CD14-positive monocyte (primary cell): ENCODE results near the gene CTNNA3. TPM values are rescaled to one million over a fixed set of nuclear protein-coding genes. Genes with fewer than 3 reads are reported as not detected.
A peak's percentile ranks its signal among the peaks of the same experiment; 100 is the strongest.

ENCODE experiments used
- DNase-seq, 3 donors: peaks; one replicate each; pipeline ENCODE4 v3.0.0-alpha.2; 2011 to 2022
- H2AFZ ChIP-seq: 2 replicates; pipeline ENCODE4 v1.6.0; 2012; ENCODE audit warnings: mild to moderate bottlenecking, low read depth, low read length, inconsistent platforms; ENCODE audit not compliant: insufficient read depth, poor library complexity, severe bottlenecking
- H3K27ac ChIP-seq, 2 donors: 1 replicate in 1 of 2; 2 replicates in 1 of 2; pipeline ENCODE4 v1.5.1; 2012 to 2013; ENCODE audit warnings: low read length in 2 of 2, control low read depth in 1 of 2, inconsistent platforms in 1 of 2, low read depth in 1 of 2, mild to moderate bottlenecking in 1 of 2
- H3K27me3 ChIP-seq, 2 donors: one replicate each; pipeline versions ENCODE4 v1.6.0 to v1.6.1; 2011 to 2013; ENCODE audit warnings: low read length in 2 of 2; ENCODE audit not compliant: control insufficient read depth in 2 of 2, insufficient read depth in 2 of 2
- H3K36me3 ChIP-seq, 2 donors: replicated peaks in 1 of 2; 1 replicate in 1 of 2; 2 replicates in 1 of 2; pipeline versions ENCODE4 v1.5.1 to v1.6.1; 2012 to 2013; ENCODE audit warnings: low read length in 2 of 2, control low read depth in 1 of 2, inconsistent platforms in 1 of 2, mild to moderate bottlenecking in 1 of 2; ENCODE audit not compliant: insufficient read depth in 2 of 2, control insufficient read depth in 1 of 2
- H3K4me1 ChIP-seq, 2 donors: 1 replicate in 1 of 2; 2 replicates in 1 of 2; pipeline versions ENCODE4 v1.5.1 to v1.6.1; 2012 to 2013; ENCODE audit warnings: low read length in 2 of 2, control low read depth in 1 of 2, inconsistent platforms in 1 of 2, mild to moderate bottlenecking in 1 of 2, moderate library complexity in 1 of 2; ENCODE audit not compliant: insufficient read depth in 2 of 2, control insufficient read depth in 1 of 2
- H3K4me2 ChIP-seq: replicated peaks from 2 replicates; pipeline ENCODE3; 2012; ENCODE audit warnings: low read length, moderate library complexity, mild to moderate bottlenecking; ENCODE audit not compliant: poor library complexity, severe bottlenecking; ENCODE audit errors: extremely low read depth
- H3K4me3 ChIP-seq, 3 experiments: fragments of 200-600 bp in 1 of 3; sonication (generic) in 1 of 3; replicated peaks in 1 of 3; 1 replicate in 2 of 3; 2 replicates in 1 of 3; pipeline ENCODE4 v1.5.1; 2011 to 2013; ENCODE audit warnings: low read length in 3 of 3, mild to moderate bottlenecking in 3 of 3, control low read depth in 2 of 3, low read depth in 2 of 3, inconsistent platforms in 1 of 3, moderate library complexity in 1 of 3
- H3K79me2 ChIP-seq: 2 replicates; pipeline ENCODE4 v1.6.0; 2012; ENCODE audit warnings: mild to moderate bottlenecking, control low read depth, inconsistent platforms, low read length, moderate library complexity; ENCODE audit not compliant: insufficient read depth
- H3K9ac ChIP-seq: 2 replicates; pipeline ENCODE4 v1.6.0; 2017; ENCODE audit warnings: low read length, mild to moderate bottlenecking; ENCODE audit not compliant: insufficient read depth, poor library complexity, severe bottlenecking
- H3K9me3 ChIP-seq, 2 donors: replicated peaks in 1 of 2; 1 replicate in 1 of 2; 2 replicates in 1 of 2; pipeline versions ENCODE4 v1.5.1 to v1.6.1; 2012 to 2013; ENCODE audit warnings: low read length in 2 of 2, control low read depth in 1 of 2; ENCODE audit not compliant: control insufficient read depth in 1 of 2, insufficient read depth in 1 of 2
- H4K20me1 ChIP-seq: 2 replicates; pipeline ENCODE4 v1.6.0; 2012; ENCODE audit warnings: mild to moderate bottlenecking, low read length, control low read depth, moderate library complexity; ENCODE audit not compliant: insufficient read depth
- H3K27ac Mint-ChIP-seq, 7 donors: one replicate each; pipeline ENCODE4 v1.8.0; 2020; ENCODE audit warnings: mild to moderate bottlenecking in 7 of 7, mixed read lengths in 7 of 7, moderate library complexity in 6 of 7, inconsistent platforms in 2 of 7
- H3K27me3 Mint-ChIP-seq, 3 donors: one replicate each; pipeline ENCODE4 v1.8.0; 2021 to 2022; ENCODE audit warnings: low read depth in 3 of 3, mild to moderate bottlenecking in 3 of 3, mixed read lengths in 3 of 3, moderate library complexity in 3 of 3, inconsistent platforms in 1 of 3
- H3K36me3 Mint-ChIP-seq, 2 donors: one replicate each; pipeline ENCODE4 v1.8.0; 2020; ENCODE audit warnings: mixed read lengths in 2 of 2, inconsistent platforms in 1 of 2, mild to moderate bottlenecking in 1 of 2
- H3K4me1 Mint-ChIP-seq: one replicate; pipeline ENCODE4 v1.8.0; 2020; ENCODE audit warnings: mild to moderate bottlenecking, mixed read lengths
- H3K4me3 Mint-ChIP-seq, 2 donors: one replicate each; pipeline ENCODE4 v1.8.0; 2020; ENCODE audit warnings: mild to moderate bottlenecking in 2 of 2, mixed read lengths in 2 of 2, moderate library complexity in 1 of 2
- H3K9me3 Mint-ChIP-seq, 7 donors: one replicate each; pipeline ENCODE4 v1.8.0; 2020 to 2022; ENCODE audit warnings: mixed read lengths in 7 of 7, mild to moderate bottlenecking in 6 of 7, moderate library complexity in 6 of 7, inconsistent platforms in 2 of 7
- WGBS: methylation state at CpG from one replicate; pipeline ENCODE4 v1.1.5; 2013; ENCODE audit warnings: missing lambda C conversion rate; ENCODE audit not compliant: insufficient coverage; 5-methylcytosine and 5-hydroxymethylcytosine counted together
- intact Hi-C, 2 donors: fragments of 100-400 bp; cut with micrococcal nuclease; formaldehyde crosslinking; loops; one replicate each; pipeline versions ENCODE4 v1.15.0 to v1.15.1; 2023
- polyA plus RNA-seq, 3 donors: library from polyadenylated mRNA; depleted of rRNA in 1 of 3; unstranded in 2 of 3; stranded (reverse) in 1 of 3; fragments of 300-500 nt in 2 of 3; fragments of >200 nt in 1 of 3; fragmentation: Illumina TruSeq in 2 of 3; gene quantifications; 1 replicate in 2 of 3; 2 replicates in 1 of 3; pipeline ENCODE4 v1.2.3, GENCODE V29; 2012 to 2021
- TF ChIP-seq, protein P1 (sequence below): fragments of 200-600 bp; IDR thresholded peaks from one replicate; pipeline ENCODE4 v1.8.0; 2022; ENCODE audit warnings: antibody characterized with exemption, mild to moderate bottlenecking

Gene CTNNA3
- polyA plus RNA-seq, 3 donors: not detected

DNA sequence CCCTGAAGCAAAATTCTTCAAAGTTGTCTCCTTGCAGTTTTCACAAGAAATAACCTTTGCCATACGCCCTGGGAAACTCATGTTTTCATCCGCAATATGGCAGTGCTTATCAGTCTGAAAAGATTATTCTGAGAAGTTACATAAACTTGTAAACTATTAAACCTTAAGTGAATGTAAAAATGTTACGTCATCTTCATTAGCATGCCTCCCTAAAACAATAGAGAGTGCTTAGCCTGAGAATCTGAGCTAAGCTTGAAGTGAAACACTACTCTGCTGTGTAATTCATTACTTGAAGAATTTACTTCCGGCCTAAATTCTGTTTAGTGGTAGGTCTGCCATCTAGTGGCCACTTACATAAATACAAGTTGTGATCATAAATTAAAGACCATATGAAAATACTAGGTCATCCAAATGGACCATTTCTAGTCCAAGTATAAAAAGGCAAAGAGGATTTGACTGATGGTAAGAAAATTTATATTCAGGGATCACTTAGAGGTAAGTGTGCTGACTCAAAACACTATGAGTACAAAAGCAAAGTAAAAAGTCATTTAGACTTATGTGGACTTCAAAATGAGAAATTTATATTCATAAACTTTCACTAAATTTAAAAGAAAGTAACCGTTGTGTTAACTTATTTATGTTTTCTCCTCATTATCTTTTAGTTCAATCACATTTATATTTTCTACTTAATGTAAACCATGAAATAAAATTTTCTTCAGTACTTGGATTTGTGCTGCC is 1515.2 kb downstream of the CTNNA3 start:
- H3K27me3 Mint-ChIP-seq: peaks cover 0 to 1% (median 0%) of the 10 kb centered on the region in 3 donors
- no peak overlapping the region for H3K27ac ChIP-seq
- no peak overlapping the region for H3K9ac ChIP-seq
- no peaks in the 10 kb centered on the region for H4K20me1 ChIP-seq
- H3K79me2 ChIP-seq: no peaks in the 10 kb centered on the region
- no peaks in the 10 kb centered on the region for H3K36me3 Mint-ChIP-seq
- no peak overlapping the region for H3K4me3 Mint-ChIP-seq
- WGBS: no CpG with 5 or more reads among the region's 5 CpGs
- H3K27ac Mint-ChIP-seq: no peak overlapping the region
- peaks cover 2% of the 10 kb centered on the region for H3K4me1 Mint-ChIP-seq
- no peak overlapping the region for H3K4me3 ChIP-seq
- no peak overlapping the region for H3K4me2 ChIP-seq
- no peaks in the 10 kb centered on the region for H3K4me1 ChIP-seq
- TF ChIP-seq, protein P1, sequence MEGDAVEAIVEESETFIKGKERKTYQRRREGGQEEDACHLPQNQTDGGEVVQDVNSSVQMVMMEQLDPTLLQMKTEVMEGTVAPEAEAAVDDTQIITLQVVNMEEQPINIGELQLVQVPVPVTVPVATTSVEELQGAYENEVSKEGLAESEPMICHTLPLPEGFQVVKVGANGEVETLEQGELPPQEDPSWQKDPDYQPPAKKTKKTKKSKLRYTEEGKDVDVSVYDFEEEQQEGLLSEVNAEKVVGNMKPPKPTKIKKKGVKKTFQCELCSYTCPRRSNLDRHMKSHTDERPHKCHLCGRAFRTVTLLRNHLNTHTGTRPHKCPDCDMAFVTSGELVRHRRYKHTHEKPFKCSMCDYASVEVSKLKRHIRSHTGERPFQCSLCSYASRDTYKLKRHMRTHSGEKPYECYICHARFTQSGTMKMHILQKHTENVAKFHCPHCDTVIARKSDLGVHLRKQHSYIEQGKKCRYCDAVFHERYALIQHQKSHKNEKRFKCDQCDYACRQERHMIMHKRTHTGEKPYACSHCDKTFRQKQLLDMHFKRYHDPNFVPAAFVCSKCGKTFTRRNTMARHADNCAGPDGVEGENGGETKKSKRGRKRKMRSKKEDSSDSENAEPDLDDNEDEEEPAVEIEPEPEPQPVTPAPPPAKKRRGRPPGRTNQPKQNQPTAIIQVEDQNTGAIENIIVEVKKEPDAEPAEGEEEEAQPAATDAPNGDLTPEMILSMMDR: peak; percentile 76
- intact Hi-C loops: no loop called here
- H3K9me3 ChIP-seq: no peaks in the 10 kb centered on the region
- no peaks in the 10 kb centered on the region for H3K27me3 ChIP-seq
- no peaks in the 10 kb centered on the region for H3K36me3 ChIP-seq
- DNase-seq: peak; percentile 7 to 34 (median 32)
- no peak overlapping the region for H2AFZ ChIP-seq
- no peaks in the 10 kb centered on the region for H3K9me3 Mint-ChIP-seq

DNA sequence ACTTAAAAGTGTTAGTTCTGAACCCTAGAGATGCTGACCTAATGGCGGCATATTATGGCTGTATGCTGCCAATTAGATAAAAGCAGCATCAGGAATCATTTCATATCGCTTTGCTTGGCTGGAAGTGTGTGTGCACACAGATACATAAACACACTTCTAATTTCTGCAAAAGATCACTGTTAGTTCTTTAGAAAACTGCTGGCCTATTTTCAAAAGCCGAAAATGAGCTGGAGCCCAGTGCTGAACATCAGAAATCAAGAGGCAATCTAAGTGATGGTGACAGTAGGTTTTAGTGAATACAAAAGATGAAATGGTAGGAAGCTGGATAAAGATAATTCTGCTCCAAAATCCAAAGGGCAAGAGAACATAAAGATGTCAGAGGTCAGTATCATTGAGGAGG is 1516.0 kb downstream of the CTNNA3 start:
- Mint-ChIP-seq H3K4me1 (peaks cover 2% of the 10 kb centered on the region), H3K27me3 (peaks cover 0 to 1% (median 0%) of the 10 kb centered on the region in 3 donors), H3K9me3 (no peaks in the 10 kb centered on the region), H3K36me3 (no peaks in the 10 kb centered on the region), H3K4me3 (no peak overlapping the region), H3K27ac (no peak overlapping the region)
- no peaks in the 10 kb centered on the region for H3K9me3 ChIP-seq
- H3K9ac ChIP-seq: no peak overlapping the region
- H3K36me3 ChIP-seq: no peaks in the 10 kb centered on the region
- H3K27me3 ChIP-seq: no peaks in the 10 kb centered on the region
- no peaks in the 10 kb centered on the region for H3K79me2 ChIP-seq
- no peaks in the 10 kb centered on the region for H4K20me1 ChIP-seq
- H3K4me2 ChIP-seq: no peak overlapping the region
- no peak overlapping the region for H3K27ac ChIP-seq
- no peak overlapping the region for H2AFZ ChIP-seq
- H3K4me1 ChIP-seq: no peaks in the 10 kb centered on the region
- WGBS: 62% methylated on average over 2 of the region's 3 CpGs
- no peak overlapping the region for H3K4me3 ChIP-seq
- TF ChIP-seq, protein P1: no peak
- DNase-seq: no peak
- intact Hi-C loops: no loop called here
